Astrocyte of the spinal cord (primary cell): ENCODE results near the gene PLEKHA6.

Source experiments
- DNase-seq: peaks from one replicate; pipeline ENCODE4 v3.0.0; 2011; ENCODE audit warnings: low read depth, low spot score
- H3K4me3 ChIP-seq: 2 replicates; pipeline ENCODE4 v1.5.1; 2011; ENCODE audit warnings: low read depth, mild to moderate bottlenecking, low read length, moderate library complexity
- CTCF ChIP-seq: IDR thresholded peaks from 2 replicates; pipeline ENCODE4 v1.5.1; 2012; ENCODE audit warnings: low read depth, mild to moderate bottlenecking, low read length, inconsistent platforms
- in situ Hi-C: cut with HindIII; loops from 2 replicates; pipeline ENCODE4 v1.10.0; 2017; ENCODE audit warnings: low sequenced_read_pairs

Gene PLEKHA6

DNA sequence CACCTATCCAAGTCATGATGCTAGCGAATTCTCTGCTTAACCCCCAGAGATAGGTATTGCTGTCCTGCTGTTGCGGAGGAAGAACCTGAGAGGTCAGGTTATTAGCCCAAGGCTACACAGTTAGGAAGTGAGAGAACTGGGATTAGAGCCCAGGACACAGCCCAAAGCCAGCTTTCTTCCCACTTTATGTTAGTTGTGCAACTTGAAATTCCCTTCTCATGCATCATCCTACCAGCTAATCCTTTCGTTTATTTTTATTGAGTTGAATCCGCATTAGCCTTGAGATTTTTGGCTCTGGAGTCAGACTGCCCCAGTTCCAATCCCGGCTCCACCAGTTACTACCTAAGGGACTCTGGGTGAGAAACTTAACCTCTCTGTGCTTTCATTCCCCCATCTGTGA is 65.4 kb downstream of the PLEKHA6 start:
- in situ Hi-C loops = no loop called here
- TF ChIP-seq CTCF = no peak
- no peak overlapping the region for H3K4me3 ChIP-seq
- DNase-seq = peak; percentile 75

GRCh38 chr1:204293605-204294337 is 66.0 kb downstream of the PLEKHA6 start:
- no peak for TF ChIP-seq CTCF
- in situ Hi-C loops = no loop called here
- no peak for DNase-seq
- no peak overlapping the region for H3K4me3 ChIP-seq

- no peak for TF ChIP-seq CTCF
- in situ Hi-C loops = no loop called here
- no peak overlapping the region for H3K4me3 ChIP-seq
- DNase-seq = no peak
These were observed 67.0 kb downstream of the PLEKHA6 start for GRCh38 chr1:204292740-204293139.

GRCh38 chr1:204289280-204289679 is 70.4 kb downstream of the PLEKHA6 start:
- H3K4me3 ChIP-seq = no peak overlapping the region
- in situ Hi-C loops = no loop called here
- no peak for TF ChIP-seq CTCF
- no peak for DNase-seq

- TF ChIP-seq CTCF = no peak
- no peak overlapping the region for H3K4me3 ChIP-seq
- in situ Hi-C loops = no loop called here
These were observed 71.6 kb downstream of the PLEKHA6 start for GRCh38 chr1:204288021-204288588.

DNA sequence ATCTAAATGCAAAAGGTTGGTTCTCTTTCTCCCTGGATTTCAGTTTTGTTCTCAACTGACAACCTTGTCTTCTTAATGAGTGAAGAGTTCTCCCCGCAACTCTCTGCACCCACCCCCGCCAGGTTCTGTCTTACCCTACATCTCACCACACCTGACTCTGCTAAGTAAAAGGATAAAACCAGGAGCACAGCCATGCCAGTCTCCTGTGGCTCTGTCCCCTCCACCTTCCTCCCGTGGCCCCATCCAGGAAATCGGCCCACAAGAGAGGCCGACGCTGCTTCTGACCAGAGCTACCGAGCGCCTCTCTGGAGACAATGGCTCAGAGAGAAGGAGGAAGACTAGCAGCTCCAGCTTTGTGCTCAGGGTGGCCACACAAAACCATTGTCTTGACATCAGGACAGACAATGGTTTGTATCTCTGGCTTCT is 72.2 kb downstream of the PLEKHA6 start:
- TF ChIP-seq CTCF = no peak
- no peak for DNase-seq
- in situ Hi-C loops = no loop called here
- H3K4me3 ChIP-seq = no peak overlapping the region

More at GRCh38 chr1:204288021-204288588, 71.6 kb downstream of the PLEKHA6 start:
- DNase-seq = no peak
